Measurements from ENCODE around the gene ZNF117.
A peak's percentile ranks its signal among the peaks of the same experiment; 100 is the strongest.
"Not testable (repeated sequence)": the region's sequence is repeated elsewhere in the genome, so short reads cannot be mapped to it uniquely, and the experiment has no call there.

Gene ZNF117

DNA sequence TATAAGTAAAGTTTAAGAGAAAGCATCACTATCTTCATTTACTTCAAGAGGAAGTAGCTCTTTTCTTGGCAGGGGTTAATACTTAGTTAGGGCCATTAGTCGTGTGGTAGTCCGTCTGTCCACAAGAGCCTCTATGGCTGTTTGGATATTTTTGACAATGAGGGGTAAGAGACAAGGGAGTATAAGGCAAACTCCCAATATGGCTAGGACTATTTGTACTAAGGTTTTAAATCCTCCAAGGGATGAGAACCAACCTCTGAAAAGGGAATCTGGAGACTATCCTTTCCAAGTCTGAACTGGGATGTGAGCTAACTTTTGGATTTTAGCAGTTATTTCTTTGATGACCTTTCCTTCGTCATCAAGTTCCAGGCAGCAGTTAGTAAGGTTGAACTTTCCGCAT lies at the start of gene ZNF117:
TSS of gene ZNF117 (minus strand) at position 101 of the 400 bp plus-strand sequence.
- no peak for FAIRE-seq
- no peak for DNase-seq (ENCODE audit: insufficient read length, low spot score)

DNA sequence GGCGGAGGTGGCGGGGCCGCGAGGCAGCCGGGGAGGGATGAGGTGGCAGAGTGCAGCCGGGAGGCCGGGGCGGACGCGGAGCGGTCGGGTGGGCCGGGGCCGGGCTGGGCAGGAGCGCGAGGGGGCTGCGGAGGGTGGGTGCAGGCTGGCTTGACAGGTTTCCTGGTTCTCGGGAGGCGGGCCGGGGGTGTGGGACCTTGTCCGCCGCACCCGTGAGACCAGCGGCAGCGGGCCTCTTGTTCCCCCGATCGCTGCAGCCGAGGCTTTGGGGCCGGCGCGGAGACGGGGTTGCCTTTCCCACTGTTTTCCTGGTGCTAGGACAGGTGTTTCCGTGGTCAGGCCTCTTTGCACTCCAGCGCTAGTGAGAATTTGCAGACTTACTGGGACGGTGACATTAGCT lies 47.9 kb upstream of the ZNF117 start:
- not testable (repeated sequence) for FAIRE-seq

DNA sequence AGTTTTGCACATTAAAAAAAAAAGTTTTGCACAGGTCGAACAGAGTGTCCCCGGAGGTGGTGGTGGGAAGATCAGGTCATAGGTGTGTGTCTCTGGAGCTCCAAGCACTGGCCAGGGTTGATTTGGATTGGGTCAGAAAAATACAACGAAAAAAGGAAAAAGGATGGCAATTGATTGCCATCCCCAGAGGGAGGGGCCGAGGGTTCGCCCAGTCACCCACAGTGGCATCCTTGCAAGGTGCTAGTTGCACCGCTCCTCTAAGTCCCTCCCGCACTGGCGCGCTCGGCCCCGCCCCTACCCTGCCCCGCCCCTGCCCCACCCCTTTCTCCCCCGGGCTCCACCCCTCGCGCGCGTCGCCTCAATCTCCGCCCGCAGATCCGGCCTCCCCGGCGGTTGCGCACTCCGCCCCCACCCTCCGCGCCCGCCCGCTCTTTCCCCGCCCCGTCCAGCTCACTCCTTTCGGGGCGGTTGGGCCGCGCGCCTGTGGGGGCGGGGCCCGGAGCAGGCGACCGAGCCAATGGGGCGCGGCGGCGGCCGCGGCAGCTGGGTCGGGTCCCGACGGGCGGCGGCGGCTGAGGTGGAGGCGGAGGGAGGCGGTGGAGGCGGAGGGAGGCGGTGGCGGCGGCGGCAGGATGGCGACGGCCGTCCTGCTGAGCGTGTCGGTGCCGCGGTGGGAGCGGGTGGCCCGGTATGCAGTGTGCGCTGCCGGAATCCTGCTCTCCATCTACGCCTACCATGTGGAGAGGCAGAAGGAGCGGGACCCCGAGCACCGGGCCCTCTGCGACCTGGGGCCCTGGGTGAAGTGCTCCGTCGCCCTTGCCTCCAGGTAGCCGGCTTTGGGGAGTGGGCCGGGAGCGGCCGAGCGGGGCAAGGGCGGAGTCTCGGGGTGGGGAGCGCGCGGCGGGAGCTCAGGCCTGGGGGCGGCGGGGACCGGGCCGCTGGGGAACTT lies 47.2 kb upstream of the ZNF117 start:
- FAIRE-seq (no peak), DNase-seq (ENCODE audit: insufficient read length, low spot score) (peak; percentile 79)

More for the DNA sequence above, 47.9 kb upstream of the ZNF117 start:
- not testable (repeated sequence) for DNase-seq (ENCODE audit: insufficient read length, low spot score)

DNA sequence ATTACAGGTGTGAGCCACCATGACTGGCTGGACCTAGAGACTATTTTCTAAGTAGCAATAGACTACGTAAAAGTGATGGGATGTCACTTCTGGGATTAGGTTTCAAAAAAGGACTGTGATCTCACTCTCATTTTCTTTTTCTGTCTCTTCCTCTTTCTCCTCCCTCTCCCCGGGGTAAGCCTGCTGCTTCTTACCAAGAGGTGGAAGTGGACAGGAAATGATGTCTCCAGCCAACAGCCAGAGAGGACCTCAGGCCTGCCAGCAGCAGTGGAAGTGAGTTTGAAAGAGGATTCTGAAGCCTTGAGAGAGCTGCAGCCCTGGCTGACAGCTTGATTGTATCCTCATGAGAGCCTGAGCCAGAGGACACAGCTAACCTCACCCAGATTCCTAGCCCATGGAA lies 45.7 kb upstream of the ZNF117 start:
- DNase-seq (ENCODE audit: insufficient read length, low spot score), result not testable (repeated sequence)
- peak; percentile 86 for FAIRE-seq

DNA sequence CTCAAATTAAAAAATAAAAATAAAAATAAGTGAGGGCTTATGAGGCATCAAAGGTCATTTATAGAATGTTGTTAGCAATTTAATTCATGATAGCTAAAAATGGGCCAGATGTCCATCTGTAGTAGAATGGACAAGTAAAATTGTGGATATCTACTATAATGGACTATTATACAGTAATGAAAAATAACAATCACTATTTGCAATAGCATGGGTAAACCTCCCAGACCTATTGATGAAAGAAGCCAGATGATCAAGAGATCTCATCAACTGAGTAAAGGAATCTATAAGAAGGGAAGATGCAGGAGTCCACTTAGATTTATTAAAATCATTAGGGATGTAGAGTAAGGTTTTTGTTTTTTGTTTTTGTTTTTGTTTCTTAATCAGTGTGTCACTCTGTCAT lies 44.6 kb upstream of the ZNF117 start:
- FAIRE-seq; DNase-seq (ENCODE audit: insufficient read length, low spot score): not testable (repeated sequence)

DNA sequence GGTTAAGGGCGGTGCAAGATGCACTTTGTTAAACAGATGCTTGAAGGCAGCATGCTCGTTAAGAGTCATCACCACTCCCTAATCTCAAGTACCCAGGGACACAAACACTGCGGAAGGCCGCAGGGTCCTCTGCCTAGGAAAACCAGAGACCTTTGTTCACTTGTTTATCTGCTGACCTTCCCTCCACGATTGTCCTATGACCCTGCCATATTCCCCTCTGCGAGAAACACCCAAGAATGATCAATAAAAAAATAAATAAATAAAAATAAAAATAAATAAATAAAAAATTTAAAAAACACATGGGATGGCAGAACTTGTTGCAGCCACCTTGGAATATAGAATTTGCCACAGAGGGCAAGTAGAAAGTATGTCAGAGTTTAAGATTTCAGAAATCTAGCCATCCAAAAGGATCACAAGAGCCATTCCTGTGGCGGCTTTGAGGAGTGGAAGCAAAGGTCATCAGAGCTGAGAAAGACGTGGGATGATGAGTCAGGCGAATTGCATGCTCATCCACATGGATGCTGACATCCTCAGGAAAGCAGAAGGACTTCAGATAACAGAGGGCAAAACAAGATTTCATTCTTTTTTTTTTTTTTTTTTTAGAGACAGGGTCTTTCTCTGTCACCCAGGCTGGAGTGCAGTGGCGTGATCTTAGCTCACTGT lies 43.4 kb upstream of the ZNF117 start:
- not testable (repeated sequence) for FAIRE-seq; DNase-seq (ENCODE audit: insufficient read length, low spot score)

DNA sequence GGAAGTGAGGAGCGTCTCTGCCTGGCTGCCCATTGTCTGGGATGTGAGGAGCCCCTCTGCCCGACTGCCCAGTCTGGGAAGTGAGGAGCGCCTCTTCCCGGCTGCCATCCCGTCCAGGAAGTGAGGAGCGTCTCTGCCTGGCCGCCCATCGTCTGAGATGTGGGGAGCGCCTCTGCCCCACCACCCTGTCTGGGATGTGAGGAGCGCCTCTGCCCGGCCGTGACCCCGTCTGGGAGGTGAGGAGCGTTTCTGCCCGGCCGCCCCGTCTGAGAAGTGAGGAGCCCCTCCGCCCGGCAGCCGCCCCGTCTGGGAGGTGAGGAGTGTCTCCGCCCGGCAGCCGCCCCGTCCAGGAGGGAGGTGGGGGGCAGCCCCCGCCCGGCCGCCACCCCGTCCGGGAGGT lies 42.6 kb upstream of the ZNF117 start:
- FAIRE-seq; DNase-seq (ENCODE audit: insufficient read length, low spot score): not testable (repeated sequence)

DNA sequence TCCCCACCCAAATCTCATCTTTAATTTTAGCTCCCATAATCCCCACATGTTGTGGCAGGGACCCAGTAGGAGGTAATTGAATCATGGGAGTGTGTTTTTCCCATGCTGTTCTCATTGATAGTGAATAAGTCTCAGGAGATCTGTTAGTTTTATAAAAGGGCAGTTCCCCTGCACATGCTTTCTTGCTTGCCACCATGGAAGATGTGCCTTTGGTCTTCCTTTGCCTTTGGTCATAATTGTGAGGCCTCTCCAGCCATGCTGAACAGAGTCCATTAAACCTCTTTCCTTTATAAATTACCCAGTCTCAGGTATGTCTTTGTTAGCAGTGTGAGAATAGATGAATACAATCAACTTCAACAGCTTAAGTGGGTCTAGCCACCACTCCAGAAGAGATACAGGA lies 34.2 kb upstream of the ZNF117 start:
- DNase-seq (ENCODE audit: insufficient read length, low spot score); FAIRE-seq: not testable (repeated sequence)

DNA sequence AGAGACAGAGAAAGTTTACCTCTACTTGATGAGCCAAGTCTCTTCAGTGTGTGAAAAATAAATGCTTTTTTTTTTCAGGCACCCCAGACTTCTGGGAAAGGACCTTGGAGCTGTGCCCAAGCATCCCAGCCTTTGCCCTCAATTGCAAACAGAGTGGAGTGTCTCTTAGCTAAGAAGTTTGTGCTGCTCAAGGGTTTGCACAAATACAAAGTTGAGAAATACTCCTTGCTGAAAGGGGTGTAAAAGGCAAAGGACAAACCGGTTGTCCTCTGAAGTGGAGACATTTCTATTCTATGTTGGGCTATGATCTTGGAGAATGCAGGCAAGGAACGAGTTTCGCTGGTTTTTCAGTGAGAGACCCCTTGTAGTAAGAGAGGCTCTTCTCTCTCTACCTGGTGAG lies 30.1 kb upstream of the ZNF117 start:
- DNase-seq (ENCODE audit: insufficient read length, low spot score); FAIRE-seq: not testable (repeated sequence)

DNA sequence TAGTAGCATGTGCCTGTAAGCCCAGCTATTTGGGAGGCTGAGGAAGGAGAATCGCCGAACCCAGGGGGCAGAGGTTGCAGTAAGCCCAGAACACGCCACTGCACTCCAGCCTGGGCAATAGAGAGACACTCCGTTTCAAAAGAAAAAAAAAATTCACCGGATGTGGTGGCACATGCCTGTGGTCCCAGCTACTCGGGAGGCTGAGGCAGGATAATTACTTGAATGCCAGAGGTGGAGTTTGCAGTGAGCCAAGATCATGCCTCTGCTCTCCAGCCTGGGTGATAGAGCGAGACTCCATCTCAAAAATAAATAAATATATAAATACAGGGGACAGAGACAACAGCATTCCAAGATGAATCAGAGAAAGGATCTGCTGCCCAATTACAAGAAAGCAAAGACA lies 19.0 kb upstream of the ZNF117 start:
- not testable (repeated sequence) for FAIRE-seq; DNase-seq (ENCODE audit: insufficient read length, low spot score)

DNA sequence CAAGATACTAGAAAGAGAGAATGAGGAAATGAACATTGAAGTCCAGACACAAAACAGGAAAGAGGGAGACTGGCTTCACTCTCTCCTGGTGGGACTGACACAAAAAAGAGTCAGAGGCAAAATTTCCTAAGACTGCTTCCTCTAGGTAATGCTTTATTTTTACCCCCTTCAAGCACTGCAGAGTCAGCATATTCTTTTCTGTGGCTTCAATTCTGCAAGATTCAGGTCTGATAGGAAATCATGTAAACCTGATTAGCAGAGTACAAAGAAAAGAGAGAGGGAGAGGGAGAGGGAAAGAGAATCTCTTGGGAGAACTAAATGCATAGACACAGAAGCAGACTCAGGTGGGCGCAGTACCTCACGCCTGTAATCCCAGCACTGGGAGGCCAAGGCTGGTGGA lies 18.6 kb upstream of the ZNF117 start:
- not testable (repeated sequence) for FAIRE-seq; DNase-seq (ENCODE audit: insufficient read length, low spot score)

DNA sequence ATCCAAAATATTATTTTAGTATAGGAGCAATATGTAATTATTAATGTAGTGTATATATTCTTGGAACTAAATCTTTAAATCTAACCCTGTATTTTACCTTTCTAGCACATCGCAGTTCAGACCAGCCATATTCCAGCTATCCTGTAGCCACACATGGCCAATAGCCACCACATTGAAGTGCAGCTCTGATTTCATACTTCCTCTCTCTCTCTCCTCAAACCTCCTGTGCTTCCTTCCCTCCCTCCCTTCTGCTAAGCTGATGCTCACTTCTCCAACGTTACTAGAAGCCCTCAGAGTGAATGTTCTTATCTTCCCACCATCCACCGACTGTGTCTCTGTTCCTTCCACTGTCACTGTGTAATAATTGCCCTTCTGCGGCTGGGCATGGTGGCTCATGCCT lies 16.2 kb upstream of the ZNF117 start:
- not testable (repeated sequence) for DNase-seq (ENCODE audit: insufficient read length, low spot score); FAIRE-seq

DNA sequence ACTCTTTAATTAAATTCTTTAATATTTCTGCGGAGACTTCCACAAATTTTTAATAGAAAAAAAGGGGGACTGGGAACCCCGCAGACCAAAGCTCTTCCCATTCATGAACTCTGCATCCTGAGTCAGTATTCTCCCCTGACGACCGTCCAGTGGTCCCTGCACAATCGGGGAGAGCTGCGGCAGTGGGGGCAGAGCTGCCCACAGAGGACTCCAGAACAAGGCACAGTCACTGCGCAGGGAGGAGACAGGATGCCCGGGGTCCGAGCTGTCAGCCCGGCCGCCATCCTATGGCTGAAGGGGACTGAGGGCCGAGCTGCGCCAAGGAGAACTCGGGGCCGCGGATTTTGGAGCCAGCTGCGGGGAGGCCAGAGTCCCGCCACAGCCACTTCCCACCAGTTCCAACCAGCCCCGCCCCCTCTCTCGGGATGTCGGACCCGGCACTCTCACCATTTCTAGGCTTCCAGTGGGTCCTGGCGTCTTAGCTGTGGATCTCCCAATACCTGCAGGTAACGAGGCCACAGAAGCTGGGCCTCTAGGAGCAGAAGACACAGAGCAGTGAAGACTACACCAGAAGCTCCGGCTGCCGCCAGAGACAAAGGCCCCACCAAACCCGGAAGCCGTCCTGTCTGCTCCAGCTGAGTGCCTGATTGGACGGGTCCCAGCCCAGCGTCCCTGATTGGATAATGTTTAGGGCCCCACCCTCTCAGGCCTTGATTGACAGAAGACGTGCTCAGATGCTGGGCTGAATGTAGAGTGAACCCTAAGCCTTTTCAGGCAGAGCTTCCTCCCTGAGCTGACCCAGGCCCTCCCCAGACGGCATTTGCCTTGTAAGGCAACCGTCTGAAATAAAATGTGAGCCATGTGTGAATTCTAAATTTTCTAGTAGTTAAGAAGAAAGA lies 15.5 kb upstream of the ZNF117 start, which contains the start of gene ERV3-1:
TSS of gene ERV3-1 (minus strand) at position 594 of the 899 bp plus-strand sequence. CDS start 13,661 bp downstream, outside the sequence.
- FAIRE-seq (peak; percentile 94), DNase-seq (ENCODE audit: insufficient read length, low spot score) (peak; percentile 84)

DNA sequence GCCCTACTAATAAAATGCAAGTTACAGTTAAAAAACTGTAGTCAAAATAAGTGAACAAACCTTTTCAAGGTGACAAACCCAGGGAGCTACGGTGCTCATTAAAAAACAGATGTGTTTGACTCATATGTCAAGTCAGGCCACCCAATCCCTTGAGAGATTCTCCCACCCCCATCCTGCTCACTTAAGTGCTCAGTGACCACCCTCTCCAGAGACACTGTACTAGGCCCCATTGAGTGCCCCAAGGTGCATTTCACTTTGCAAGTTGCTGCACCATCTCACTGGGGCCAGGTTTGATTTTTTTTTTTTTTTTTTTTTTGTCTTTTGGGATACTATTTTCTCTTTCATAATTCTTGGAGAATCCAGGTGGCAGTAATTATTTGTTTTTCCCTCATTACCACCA lies 13.7 kb upstream of the ZNF117 start:
- FAIRE-seq (no peak), DNase-seq (ENCODE audit: insufficient read length, low spot score) (no peak)

DNA sequence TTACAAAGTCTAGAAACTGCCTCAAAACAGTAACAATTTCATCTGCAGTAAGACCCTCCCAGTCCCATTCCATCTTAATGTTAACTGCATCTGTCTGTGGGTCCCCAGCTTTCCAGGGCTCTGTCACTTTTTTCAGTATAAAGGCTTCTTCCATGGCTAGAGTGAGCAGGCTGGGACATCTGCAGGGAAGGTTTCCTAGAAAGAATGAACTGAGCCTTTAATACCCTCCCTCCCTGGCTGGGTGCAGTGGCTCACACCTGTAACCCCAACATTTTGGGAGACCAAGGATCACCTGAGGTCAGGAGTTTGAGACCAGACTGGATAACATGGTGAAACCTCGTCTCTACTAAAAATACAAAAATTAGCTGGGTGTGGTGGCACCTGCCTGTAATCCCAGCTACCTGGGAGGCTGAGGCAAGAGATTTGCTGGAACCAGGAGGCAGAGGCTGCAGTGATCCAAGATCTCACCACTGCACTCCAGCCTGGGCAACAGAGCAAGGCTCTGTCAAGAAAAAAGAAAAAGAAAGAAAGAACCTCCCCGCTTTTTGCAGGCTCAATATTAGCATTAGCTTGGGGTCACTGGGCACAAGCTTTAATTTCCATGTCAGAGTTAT lies 12.2 kb upstream of the ZNF117 start:
- DNase-seq (ENCODE audit: insufficient read length, low spot score) (no peak), FAIRE-seq (no peak)

DNA sequence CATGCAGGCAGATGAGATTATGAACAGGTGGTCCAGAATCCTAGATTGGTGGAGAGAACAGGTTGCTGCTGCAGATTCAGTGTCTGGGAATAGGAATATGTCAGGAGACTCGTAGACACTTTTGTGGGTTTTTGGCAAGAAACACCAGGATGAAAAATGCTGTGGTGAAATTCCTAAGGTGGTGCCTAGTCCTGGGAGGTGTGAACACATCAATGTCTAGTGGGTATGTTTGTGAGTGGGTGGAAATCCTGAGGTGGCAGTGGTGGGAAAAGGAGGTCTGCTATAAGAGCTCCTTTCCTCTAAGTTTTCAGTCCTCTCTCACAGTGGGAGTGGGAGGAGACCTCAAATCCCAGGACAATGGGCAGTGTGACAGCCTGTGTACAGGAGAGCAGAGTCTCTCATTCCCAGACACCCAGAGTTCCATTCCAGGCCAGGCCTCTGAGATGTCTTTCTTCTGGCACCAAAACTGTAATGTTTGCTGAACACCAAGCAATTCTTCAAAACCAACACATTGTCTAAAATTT lies 10.5 kb upstream of the ZNF117 start:
- FAIRE-seq (no peak), DNase-seq (ENCODE audit: insufficient read length, low spot score) (no peak)

DNA sequence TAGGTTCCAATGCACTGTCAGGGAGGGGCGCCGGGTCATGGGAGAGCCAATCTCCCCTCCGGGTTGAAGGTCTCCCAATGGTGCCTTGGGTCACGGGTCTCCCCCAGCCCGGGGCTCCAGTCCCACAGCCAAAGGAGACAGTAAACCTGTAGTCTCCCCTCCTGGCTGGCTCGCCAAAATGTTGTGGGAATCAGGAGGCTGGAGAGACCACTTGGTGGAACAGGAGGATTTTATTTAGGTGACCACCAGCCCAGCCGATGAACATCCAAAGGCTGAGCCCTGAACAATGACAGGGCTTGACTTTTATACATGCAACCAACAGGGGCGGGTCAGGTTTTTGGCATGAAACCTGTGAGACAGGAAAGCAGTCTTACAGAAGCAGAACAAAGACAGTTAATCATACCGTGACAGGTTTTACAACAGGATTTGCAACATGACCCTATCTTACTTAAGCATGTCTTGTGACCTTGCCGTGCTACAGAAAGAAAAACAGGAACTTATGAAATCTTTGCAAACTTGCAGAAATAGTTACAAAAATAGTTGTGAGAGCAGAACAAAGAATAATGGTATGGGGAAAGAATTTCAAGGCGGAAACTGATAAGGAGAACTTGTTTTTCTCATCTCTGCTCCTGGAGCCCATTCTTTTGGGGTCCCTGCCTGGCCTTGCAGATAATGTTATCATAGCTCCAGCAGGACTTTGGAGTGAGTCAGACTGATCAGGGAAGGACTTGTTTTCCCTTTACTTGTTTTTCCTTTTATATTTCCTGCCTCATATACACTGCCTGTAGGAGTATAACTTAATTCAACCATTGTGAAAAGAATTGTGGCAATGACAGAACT lies 8.5 kb upstream of the ZNF117 start:
- FAIRE-seq, result no peak
- no peak for DNase-seq (ENCODE audit: insufficient read length, low spot score)

DNA sequence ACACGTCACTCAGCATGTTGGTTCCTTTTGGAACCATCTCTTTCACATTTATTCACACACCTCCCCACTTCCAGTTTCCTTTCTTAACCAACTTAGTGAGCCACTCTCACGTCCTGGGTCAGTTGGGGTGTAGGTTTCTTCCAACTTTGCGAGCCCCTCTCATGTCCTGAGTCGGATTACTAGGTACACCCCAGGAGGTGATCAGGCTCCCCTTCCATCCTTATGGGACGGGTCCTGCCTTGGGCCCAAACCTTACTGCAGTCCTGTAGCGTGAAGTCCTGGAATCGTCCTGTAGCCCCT lies 8.0 kb upstream of the ZNF117 start:
- no peak for FAIRE-seq

DNA sequence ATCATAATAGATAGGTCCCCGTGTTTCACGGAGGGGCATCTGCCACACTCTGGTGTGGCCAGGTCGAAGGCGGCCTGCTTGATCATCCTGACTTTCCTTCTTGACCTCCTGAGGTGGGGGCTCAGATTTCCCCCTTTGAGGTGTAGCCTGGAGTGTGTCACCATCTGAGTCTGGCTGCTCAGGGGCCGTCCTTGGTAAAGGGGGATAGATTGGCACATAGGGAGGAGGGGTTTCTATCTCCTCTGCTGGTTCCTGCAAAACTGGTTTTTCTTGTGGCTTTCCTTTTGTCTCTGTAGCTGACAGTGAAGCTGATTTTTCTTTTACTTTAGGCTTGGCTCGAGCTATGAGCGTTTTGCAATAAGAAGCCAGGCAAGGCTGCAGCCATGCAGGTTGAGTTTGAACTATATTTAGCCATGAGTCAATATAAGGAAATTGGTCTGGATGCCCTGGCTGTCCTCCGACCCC lies 7.1 kb upstream of the ZNF117 start:
- DNase-seq (ENCODE audit: insufficient read length, low spot score), result no peak
- no peak for FAIRE-seq

More for the DNA sequence above, 8.0 kb upstream of the ZNF117 start:
- DNase-seq (ENCODE audit: insufficient read length, low spot score), result no peak
